ENCODE data around the gene SLC8A1. TPM values are rescaled to one million over a fixed set of nuclear protein-coding genes. Genes with fewer than 3 reads are reported as not detected.

The SLC8A1 gene
- polyA plus RNA-seq, 3 donors: 16.9 to 18.2 (median 18.0) TPM

GRCh38 chr2:40108851-40109250, 343.0 kb downstream of the SLC8A1 start:
- Histone ChIP-seq H3K36me3 (replicated peaks in 1 of 2; ENCODE audit: control insufficient read depth in 1 of 2, insufficient read depth in 2 of 2, low read length in 2 of 2) (peaks cover 11 to 35% of the 10 kb centered on the region in 2 donors), H3K9me3 (replicated peaks in 1 of 2; ENCODE audit: control insufficient read depth in 1 of 2, insufficient read depth in 1 of 2, low read length in 2 of 2) (no peaks in the 10 kb centered on the region), H3K27ac (ENCODE audit: low read depth in 1 of 2, low read length in 2 of 2) (no peak overlapping the region), H3K4me2 (replicated peaks; ENCODE audit: extremely low read depth, low read length, poor library complexity, severe bottlenecking) (no peak overlapping the region), H4K20me1 (ENCODE audit: insufficient read depth, low read length) (peaks cover 3% of the 10 kb centered on the region), H3K27me3 (ENCODE audit: control insufficient read depth in 2 of 2, insufficient read depth in 2 of 2, low read length in 2 of 2) (no peaks in the 10 kb centered on the region), H3K4me1 (ENCODE audit: control insufficient read depth in 1 of 2, insufficient read depth in 2 of 2, low read length in 2 of 2) (no peaks in the 10 kb centered on the region), H3K79me2 (ENCODE audit: insufficient read depth, low read length) (no peaks in the 10 kb centered on the region), H2AFZ (ENCODE audit: insufficient read depth, low read depth, low read length, poor library complexity, severe bottlenecking) (no peak overlapping the region), H3K9ac (ENCODE audit: insufficient read depth, low read length, poor library complexity, severe bottlenecking) (no peak overlapping the region), H3K4me3 (replicated peaks in 1 of 3; ENCODE audit: low read depth in 2 of 3, low read length in 3 of 3) (no peak overlapping the region)
- Mint-ChIP-seq H3K27me3 (ENCODE audit: low read depth in 3 of 3) (no peaks in the 10 kb centered on the region), H3K4me1 (no peaks in the 10 kb centered on the region), H3K27ac (no peak overlapping the region), H3K9me3 (peaks cover 0 to 2% (median 0%) of the 10 kb centered on the region in 7 donors), H3K36me3 (peaks cover 34 to 35% of the 10 kb centered on the region in 2 donors), H3K4me3 (no peak overlapping the region)
- DNase-seq: no peak
- intact Hi-C loops (cut with micrococcal nuclease): no loop called here
- no peak for TF ChIP-seq CTCF (IDR thresholded peaks at IDR 0.05)
- WGBS (ENCODE audit: insufficient coverage): no CpG with 5 or more reads among the region's 4 CpGs

- Mint-ChIP-seq H3K4me1 (peaks cover 2% of the 10 kb centered on the region), H3K36me3 (peaks cover 17 to 20% of the 10 kb centered on the region in 2 donors), H3K9me3 (peaks cover 0 to 2% (median 0%) of the 10 kb centered on the region in 7 donors), H3K27ac (no peak overlapping the region), H3K4me3 (no peak overlapping the region), H3K27me3 (ENCODE audit: low read depth in 3 of 3) (no peaks in the 10 kb centered on the region)
- H3K9me3 ChIP-seq (replicated peaks in 1 of 2; ENCODE audit: control insufficient read depth in 1 of 2, insufficient read depth in 1 of 2, low read length in 2 of 2): no peaks in the 10 kb centered on the region
- H3K4me3 ChIP-seq (replicated peaks in 1 of 3; ENCODE audit: low read depth in 2 of 3, low read length in 3 of 3): no peak overlapping the region
- H4K20me1 ChIP-seq (ENCODE audit: insufficient read depth, low read length): peaks cover 3% of the 10 kb centered on the region
- peaks cover 7 to 19% of the 10 kb centered on the region in 2 donors for H3K36me3 ChIP-seq (replicated peaks in 1 of 2; ENCODE audit: control insufficient read depth in 1 of 2, insufficient read depth in 2 of 2, low read length in 2 of 2)
- no peak overlapping the region for H3K27ac ChIP-seq (ENCODE audit: low read depth in 1 of 2, low read length in 2 of 2)
- H3K4me2 ChIP-seq (replicated peaks; ENCODE audit: extremely low read depth, low read length, poor library complexity, severe bottlenecking): no peak overlapping the region
- no peak for DNase-seq
- intact Hi-C loops (cut with micrococcal nuclease): no loop called here
- no peak overlapping the region for H2AFZ ChIP-seq (ENCODE audit: insufficient read depth, low read depth, low read length, poor library complexity, severe bottlenecking)
- H3K9ac ChIP-seq (ENCODE audit: insufficient read depth, low read length, poor library complexity, severe bottlenecking): no peak overlapping the region
- no peak for TF ChIP-seq CTCF (IDR thresholded peaks at IDR 0.05)
- no peaks in the 10 kb centered on the region for H3K27me3 ChIP-seq (ENCODE audit: control insufficient read depth in 2 of 2, insufficient read depth in 2 of 2, low read length in 2 of 2)
- H3K79me2 ChIP-seq (ENCODE audit: insufficient read depth, low read length): no peaks in the 10 kb centered on the region
- 100% methylated on average over 2 of the region's 2 CpGs for WGBS (ENCODE audit: insufficient coverage)
- no peaks in the 10 kb centered on the region for H3K4me1 ChIP-seq (ENCODE audit: control insufficient read depth in 1 of 2, insufficient read depth in 2 of 2, low read length in 2 of 2)
Observed at GRCh38 chr2:40106061-40106460, 345.8 kb downstream of the SLC8A1 start.

Data from CD14-positive monocyte (primary cell).